ENCODE measurements around the gene EMC10.
"Not testable (repeated sequence)": the region's sequence is repeated elsewhere in the genome, so short reads cannot be mapped to it uniquely, and the experiment has no call there.

Gene EMC10

GRCh38 chr19:50433201-50434180 lies 42.8 kb upstream of the EMC10 start:
- Histone ChIP-seq H3K9me3 (ENCODE audit: low read depth, low read length) (no peaks in the 10 kb centered on the region), H3K4me3 (no peak overlapping the region), H3K36me3 (ENCODE audit: insufficient read depth, low read length) (no peaks in the 10 kb centered on the region), H3K27ac (no peak overlapping the region), H3K9ac (ENCODE audit: insufficient read length) (no peak overlapping the region)
- TF ChIP-seq EZH2 (IDR thresholded peaks at IDR 0.05): no peak
- TF ChIP-seq POLR2AphosphoS5 (IDR thresholded peaks at IDR 0.05; ENCODE audit: borderline replicate concordance, low read depth, low read length): no peak
- no peak for TF ChIP-seq FOXP2 (optimal IDR thresholded peaks at IDR 0.05; ENCODE audit: control extremely low read depth, extremely low read length, insufficient read depth)
- DNase-seq (ENCODE audit: low read depth, low spot score): no peak

GRCh38 chr19:50434525-50434924 lies 41.8 kb upstream of the EMC10 start:
- Histone ChIP-seq H3K9ac (ENCODE audit: insufficient read length) (no peak overlapping the region), H3K27ac (no peak overlapping the region), H3K36me3 (ENCODE audit: insufficient read depth, low read length) (no peaks in the 10 kb centered on the region), H3K9me3 (ENCODE audit: low read depth, low read length) (no peaks in the 10 kb centered on the region), H3K4me3 (no peak overlapping the region)
- TF ChIP-seq POLR2AphosphoS5 (IDR thresholded peaks at IDR 0.05; ENCODE audit: borderline replicate concordance, low read depth, low read length) (no peak), FOXP2 (optimal IDR thresholded peaks at IDR 0.05; ENCODE audit: control extremely low read depth, extremely low read length, insufficient read depth) (no peak), EZH2 (IDR thresholded peaks at IDR 0.05) (no peak)
- no peak for DNase-seq (ENCODE audit: low read depth, low spot score)

DNA sequence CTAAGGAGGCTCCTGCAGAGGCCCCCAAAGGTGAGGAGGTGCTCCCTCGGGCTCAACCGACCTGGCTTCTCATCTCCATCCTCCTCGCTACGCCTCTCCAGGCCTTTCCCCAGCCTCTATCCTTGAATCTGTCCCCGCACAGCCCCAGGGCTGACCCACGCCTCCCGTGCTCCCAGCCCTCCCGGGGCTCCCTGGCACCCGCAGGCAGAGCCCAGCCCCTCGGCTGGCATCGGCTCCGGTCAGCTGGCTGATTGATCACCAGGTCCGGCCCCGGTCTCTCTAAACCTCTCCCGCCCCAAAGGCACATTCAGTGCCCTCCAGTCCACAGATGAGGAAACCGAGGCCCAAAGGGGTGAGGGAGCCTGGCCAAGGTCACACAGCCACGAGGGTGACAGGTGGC lies 41.1 kb upstream of the EMC10 start:
- TF ChIP-seq FOXP2 (optimal IDR thresholded peaks at IDR 0.05; ENCODE audit: control extremely low read depth, extremely low read length, insufficient read depth) (no peak), POLR2AphosphoS5 (IDR thresholded peaks at IDR 0.05; ENCODE audit: borderline replicate concordance, low read depth, low read length) (no peak), EZH2 (IDR thresholded peaks at IDR 0.05) (no peak)
- H3K4me3 ChIP-seq: no peak overlapping the region
- no peaks in the 10 kb centered on the region for H3K9me3 ChIP-seq (ENCODE audit: low read depth, low read length)
- no peak for DNase-seq (ENCODE audit: low read depth, low spot score)
- H3K9ac ChIP-seq (ENCODE audit: insufficient read length): no peak overlapping the region
- H3K27ac ChIP-seq: no peak overlapping the region
- no peaks in the 10 kb centered on the region for H3K36me3 ChIP-seq (ENCODE audit: insufficient read depth, low read length)

DNA sequence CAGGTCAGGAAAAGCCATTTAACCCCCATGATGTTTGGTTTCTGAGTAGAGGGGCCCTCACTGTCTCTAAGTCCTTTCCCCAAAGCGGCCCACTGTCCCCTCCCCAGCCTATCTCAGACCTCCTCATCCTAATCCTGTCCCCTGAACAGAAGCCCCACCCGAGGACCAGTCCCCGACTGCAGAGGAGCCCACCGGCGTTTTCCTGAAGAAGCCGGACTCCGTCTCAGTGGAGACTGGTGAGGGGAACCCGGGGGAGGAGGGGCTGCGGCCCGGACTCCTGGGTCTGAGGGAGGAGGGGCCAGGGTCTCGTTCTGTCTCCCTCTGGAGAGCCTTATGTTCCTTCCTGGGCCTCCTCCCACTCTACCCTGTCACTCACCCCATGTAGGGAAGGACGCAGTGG lies 40.7 kb upstream of the EMC10 start:
- Histone ChIP-seq H3K4me3 (no peak overlapping the region), H3K27ac (no peak overlapping the region), H3K9me3 (ENCODE audit: low read depth, low read length) (no peaks in the 10 kb centered on the region), H3K36me3 (ENCODE audit: insufficient read depth, low read length) (no peaks in the 10 kb centered on the region), H3K9ac (ENCODE audit: insufficient read length) (no peak overlapping the region)
- TF ChIP-seq EZH2 (IDR thresholded peaks at IDR 0.05) (no peak), POLR2AphosphoS5 (IDR thresholded peaks at IDR 0.05; ENCODE audit: borderline replicate concordance, low read depth, low read length) (no peak), FOXP2 (optimal IDR thresholded peaks at IDR 0.05; ENCODE audit: control extremely low read depth, extremely low read length, insufficient read depth) (no peak)
- DNase-seq (ENCODE audit: low read depth, low spot score): no peak

DNA sequence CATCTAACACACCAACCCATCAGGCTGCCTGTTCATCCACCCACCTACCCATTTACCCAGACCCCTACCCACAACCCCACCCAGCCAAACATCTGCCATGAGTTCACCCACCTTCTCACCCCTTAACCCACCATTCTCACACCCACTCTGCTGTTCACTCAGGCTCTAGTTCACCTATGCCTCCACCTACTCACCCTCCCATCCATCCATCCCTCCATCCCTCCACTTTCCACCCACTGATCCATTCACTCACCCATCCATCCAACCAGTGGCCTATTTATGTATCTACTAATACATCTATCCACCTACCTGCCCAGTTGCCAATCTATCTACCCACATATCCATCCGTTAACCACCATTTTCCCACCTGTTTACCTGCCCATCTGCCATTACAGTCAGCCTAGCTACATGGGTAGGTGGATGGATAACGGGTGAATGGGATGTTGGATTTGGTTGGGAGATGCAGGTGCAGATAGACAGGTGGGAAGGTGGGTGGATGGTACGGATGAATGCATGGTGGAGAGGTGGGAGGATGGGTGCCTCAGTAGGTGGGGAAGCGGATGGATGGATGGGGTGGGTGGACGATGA lies 38.4 kb upstream of the EMC10 start:
- H3K4me3 ChIP-seq: no peak overlapping the region
- no peak overlapping the region for H3K27ac ChIP-seq
- DNase-seq (ENCODE audit: low read depth, low spot score): no peak
- no peak for TF ChIP-seq POLR2AphosphoS5 (IDR thresholded peaks at IDR 0.05; ENCODE audit: borderline replicate concordance, low read depth, low read length)
- no peak for TF ChIP-seq FOXP2 (optimal IDR thresholded peaks at IDR 0.05; ENCODE audit: control extremely low read depth, extremely low read length, insufficient read depth)
- no peak for TF ChIP-seq EZH2 (IDR thresholded peaks at IDR 0.05)
- no peaks in the 10 kb centered on the region for H3K9me3 ChIP-seq (ENCODE audit: low read depth, low read length)
- no peak overlapping the region for H3K9ac ChIP-seq (ENCODE audit: insufficient read length)
- no peaks in the 10 kb centered on the region for H3K36me3 ChIP-seq (ENCODE audit: insufficient read depth, low read length)

- not testable (repeated sequence) for H3K9me3 ChIP-seq (ENCODE audit: low read depth, low read length); H3K9ac ChIP-seq (ENCODE audit: insufficient read length); H3K36me3 ChIP-seq (ENCODE audit: insufficient read depth, low read length); H3K4me3 ChIP-seq; H3K27ac ChIP-seq; DNase-seq (ENCODE audit: low read depth, low spot score)
These were observed 37.2 kb upstream of the EMC10 start for GRCh38 chr19:50439130-50439529.

- DNase-seq (ENCODE audit: low read depth, low spot score): no peak
- Histone ChIP-seq H3K9me3 (ENCODE audit: low read depth, low read length) (no peaks in the 10 kb centered on the region), H3K9ac (ENCODE audit: insufficient read length) (no peak overlapping the region), H3K36me3 (ENCODE audit: insufficient read depth, low read length) (no peaks in the 10 kb centered on the region), H3K4me3 (no peak overlapping the region), H3K27ac (no peak overlapping the region)
- TF ChIP-seq FOXP2 (optimal IDR thresholded peaks at IDR 0.05; ENCODE audit: control extremely low read depth, extremely low read length, insufficient read depth): no peak
- no peak for TF ChIP-seq EZH2 (IDR thresholded peaks at IDR 0.05)
- TF ChIP-seq POLR2AphosphoS5 (IDR thresholded peaks at IDR 0.05; ENCODE audit: borderline replicate concordance, low read depth, low read length): no peak
These were observed 32.2 kb upstream of the EMC10 start for GRCh38 chr19:50444059-50444458.

DNA sequence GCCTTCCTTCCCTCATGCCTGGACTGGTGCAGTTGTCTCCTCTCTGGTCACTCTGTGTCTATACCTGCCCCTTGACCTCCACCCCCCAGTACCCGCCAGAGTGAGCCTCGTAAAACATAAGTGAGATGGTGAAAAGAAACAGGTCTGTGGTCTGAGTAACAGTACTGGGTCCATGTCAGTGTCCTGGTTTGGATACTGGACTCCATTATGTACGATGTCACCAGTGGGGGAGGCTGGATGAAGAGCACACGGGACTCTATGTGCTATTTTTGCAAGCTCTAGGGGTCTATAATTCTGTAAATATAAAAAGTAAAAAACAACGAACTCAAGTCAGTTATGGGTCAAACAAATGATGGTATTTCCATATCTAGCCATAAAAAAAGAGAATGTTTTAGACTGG lies 29.3 kb upstream of the EMC10 start:
- no peaks in the 10 kb centered on the region for H3K36me3 ChIP-seq (ENCODE audit: insufficient read depth, low read length)
- no peak overlapping the region for H3K9ac ChIP-seq (ENCODE audit: insufficient read length)
- TF ChIP-seq FOXP2 (optimal IDR thresholded peaks at IDR 0.05; ENCODE audit: control extremely low read depth, extremely low read length, insufficient read depth) (no peak), POLR2AphosphoS5 (IDR thresholded peaks at IDR 0.05; ENCODE audit: borderline replicate concordance, low read depth, low read length) (no peak), EZH2 (IDR thresholded peaks at IDR 0.05) (no peak)
- no peaks in the 10 kb centered on the region for H3K9me3 ChIP-seq (ENCODE audit: low read depth, low read length)
- H3K27ac ChIP-seq: no peak overlapping the region
- H3K4me3 ChIP-seq: no peak overlapping the region
- no peak for DNase-seq (ENCODE audit: low read depth, low spot score)
